Colonic mucosa (tissue), 4 donors: Measurements from ENCODE around the gene SYK. TPM values are rescaled to one million over a fixed set of nuclear protein-coding genes. Genes with fewer than 3 reads are reported as not detected.

ENCODE experiments used
- DNase-seq: peaks from one replicate; pipeline ENCODE4 v3.0.0-alpha.2; 2020
- H3K27ac ChIP-seq: fragments of 200-600 bp; one replicate; pipeline ENCODE4 v1.8.0; 2021
- H3K27me3 ChIP-seq: fragments of 200-600 bp; one replicate; pipeline ENCODE4 v1.8.0; 2021
- H3K36me3 ChIP-seq: fragments of 200-600 bp; one replicate; pipeline ENCODE4 v1.8.0; 2021
- H3K4me1 ChIP-seq: fragments of 200-600 bp; one replicate; pipeline ENCODE4 v1.8.0; 2021; ENCODE audit warnings: mild to moderate bottlenecking
- H3K4me3 ChIP-seq: fragments of 200-600 bp; one replicate; pipeline ENCODE4 v1.8.0; 2021
- H3K9ac ChIP-seq, 2 donors: one replicate each; pipeline ENCODE4 v1.7.0; 2013; ENCODE audit warnings: control low read depth in 2 of 2, low read depth in 2 of 2, low read length in 2 of 2
- H3K9me3 ChIP-seq: fragments of 200-600 bp; one replicate; pipeline ENCODE4 v1.8.0; 2021
- intact Hi-C: fragments of 100-400 bp; cut with DNase I; formaldehyde crosslinking; loops from one replicate; pipeline ENCODE4 v1.14.1; 2022
- total RNA-seq, 2 donors: library from RNA; stranded (reverse); fragmentation: NEBNext Ultra II Directional in 1 of 2; extraction: Animal tissue kit (Norgen Biotek cat#: 25700) in 1 of 2; gene quantifications; one replicate each; pipeline ENCODE4 v1.2.1, GENCODE V29; 2021
- TF ChIP-seq, protein P1 (sequence below): fragments of 200-600 bp; IDR thresholded peaks from one replicate; pipeline ENCODE4 v1.8.0; 2022; ENCODE audit warnings: antibody characterized with exemption, mild to moderate bottlenecking
- donor health status: healthy.
- donor health status: DM: no; HTN: no; CAD: no.
- donor health status: DM: no; HTN: no; CAD: no.

SYK gene
- total RNA-seq, 2 donors from 2014 or later = 58.1 to 92.6 TPM

DNA sequence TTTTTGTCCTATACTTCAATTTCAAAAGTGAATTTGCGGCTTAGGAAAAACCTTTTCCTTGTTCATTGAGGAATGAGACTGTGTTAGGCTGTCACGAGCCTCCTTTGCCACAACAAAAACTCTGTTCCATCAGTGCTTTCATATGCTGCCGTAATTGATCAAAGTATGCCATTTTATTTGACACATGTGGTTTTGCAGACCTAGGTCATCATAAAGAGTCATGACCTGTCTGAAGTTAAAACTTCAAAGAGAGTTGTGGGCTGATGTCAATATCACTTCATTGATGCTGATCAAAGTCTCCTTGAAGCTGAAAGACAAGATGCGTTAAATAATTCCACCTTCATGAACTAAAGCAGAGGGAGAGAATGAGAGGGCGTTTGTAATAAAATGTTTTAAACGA, 55.5 kb downstream of the SYK start:
- H3K4me3 ChIP-seq = no peak overlapping the region
- no peak for DNase-seq
- no peaks in the 10 kb centered on the region for H3K27me3 ChIP-seq
- no peak overlapping the region for H3K9ac ChIP-seq
- TF ChIP-seq, protein P1, sequence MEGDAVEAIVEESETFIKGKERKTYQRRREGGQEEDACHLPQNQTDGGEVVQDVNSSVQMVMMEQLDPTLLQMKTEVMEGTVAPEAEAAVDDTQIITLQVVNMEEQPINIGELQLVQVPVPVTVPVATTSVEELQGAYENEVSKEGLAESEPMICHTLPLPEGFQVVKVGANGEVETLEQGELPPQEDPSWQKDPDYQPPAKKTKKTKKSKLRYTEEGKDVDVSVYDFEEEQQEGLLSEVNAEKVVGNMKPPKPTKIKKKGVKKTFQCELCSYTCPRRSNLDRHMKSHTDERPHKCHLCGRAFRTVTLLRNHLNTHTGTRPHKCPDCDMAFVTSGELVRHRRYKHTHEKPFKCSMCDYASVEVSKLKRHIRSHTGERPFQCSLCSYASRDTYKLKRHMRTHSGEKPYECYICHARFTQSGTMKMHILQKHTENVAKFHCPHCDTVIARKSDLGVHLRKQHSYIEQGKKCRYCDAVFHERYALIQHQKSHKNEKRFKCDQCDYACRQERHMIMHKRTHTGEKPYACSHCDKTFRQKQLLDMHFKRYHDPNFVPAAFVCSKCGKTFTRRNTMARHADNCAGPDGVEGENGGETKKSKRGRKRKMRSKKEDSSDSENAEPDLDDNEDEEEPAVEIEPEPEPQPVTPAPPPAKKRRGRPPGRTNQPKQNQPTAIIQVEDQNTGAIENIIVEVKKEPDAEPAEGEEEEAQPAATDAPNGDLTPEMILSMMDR = no peak
- intact Hi-C loops = no loop called here
- H3K4me1 ChIP-seq = no peaks in the 10 kb centered on the region
- H3K9me3 ChIP-seq = no peaks in the 10 kb centered on the region
- no peaks in the 10 kb centered on the region for H3K36me3 ChIP-seq
- no peak overlapping the region for H3K27ac ChIP-seq

DNA sequence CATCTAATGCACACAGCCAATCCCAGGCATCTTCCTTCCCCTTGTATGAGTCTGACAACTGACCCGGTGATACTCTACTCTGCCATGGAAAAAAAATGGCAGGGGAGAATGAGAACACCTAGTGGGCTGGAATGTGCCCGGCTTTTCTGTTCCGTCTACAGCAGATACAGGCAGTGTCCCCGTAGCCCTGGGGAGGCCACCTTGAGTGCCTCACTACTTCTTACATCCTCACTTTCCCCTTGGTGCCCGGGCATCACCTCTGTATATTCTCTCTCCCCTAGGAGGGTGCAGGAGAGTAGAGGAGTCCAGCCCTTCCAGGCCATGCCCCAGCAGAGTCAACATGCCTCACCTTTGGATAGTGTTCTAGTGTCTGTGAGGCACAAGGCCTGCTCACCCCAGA, 56.2 kb downstream of the SYK start:
- Histone ChIP-seq H3K4me1 (no peaks in the 10 kb centered on the region), H3K27ac (no peak overlapping the region), H3K9ac (no peak overlapping the region), H3K9me3 (no peaks in the 10 kb centered on the region), H3K36me3 (no peaks in the 10 kb centered on the region), H3K27me3 (no peaks in the 10 kb centered on the region), H3K4me3 (no peak overlapping the region)
- DNase-seq = no peak
- intact Hi-C loops = no loop called here
- TF ChIP-seq, protein P1 = no peak

DNA sequence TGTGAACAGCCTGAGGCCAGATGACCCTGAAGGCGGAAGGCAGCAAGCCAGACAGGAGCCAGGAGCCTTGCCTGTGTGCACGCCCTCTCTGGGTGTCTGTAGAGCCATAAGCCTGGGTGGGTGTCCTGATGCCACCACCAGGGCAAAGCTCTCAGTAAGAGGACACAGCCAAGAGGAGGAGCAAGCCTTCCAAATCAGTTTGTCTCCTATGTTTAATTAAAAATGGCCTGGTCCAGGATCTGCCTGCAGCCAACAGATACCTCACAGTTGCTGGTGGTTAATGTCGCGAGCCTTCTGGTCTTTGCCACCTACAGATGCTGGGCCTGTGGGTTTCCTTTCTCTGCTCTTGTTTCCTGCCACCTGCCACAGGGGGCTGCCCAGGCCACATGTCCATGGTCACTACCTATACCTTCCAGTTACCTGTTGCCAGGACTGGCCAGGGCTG, 56.9 kb downstream of the SYK start:
- no peaks in the 10 kb centered on the region for H3K4me1 ChIP-seq
- no peaks in the 10 kb centered on the region for H3K9me3 ChIP-seq
- H3K4me3 ChIP-seq = no peak overlapping the region
- H3K9ac ChIP-seq = no peak overlapping the region
- no peaks in the 10 kb centered on the region for H3K36me3 ChIP-seq
- H3K27me3 ChIP-seq = no peaks in the 10 kb centered on the region
- no peak overlapping the region for H3K27ac ChIP-seq
- intact Hi-C loops = no loop called here
- TF ChIP-seq, protein P1 = no peak
- DNase-seq = no peak

DNA sequence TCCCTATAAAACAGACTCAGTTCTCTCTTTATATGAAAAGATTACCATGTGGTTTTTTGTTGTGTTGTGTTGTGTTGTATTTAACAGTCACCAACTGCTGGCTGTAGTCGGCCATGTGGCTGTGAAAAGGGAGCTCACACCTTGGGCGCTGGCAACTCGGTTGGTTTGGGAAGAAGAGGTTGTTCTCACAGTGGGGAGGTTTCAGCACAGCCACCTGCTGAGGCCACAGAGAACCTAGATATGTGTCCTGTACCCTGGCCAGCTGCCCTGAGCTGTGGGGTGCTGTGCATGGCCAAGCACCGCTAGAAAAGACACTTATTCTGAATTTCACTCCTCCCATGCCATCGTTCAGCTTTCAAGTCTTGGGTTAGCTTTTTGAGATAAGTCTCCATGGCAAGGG, 58.8 kb downstream of the SYK start:
- no peaks in the 10 kb centered on the region for H3K9me3 ChIP-seq
- H3K27ac ChIP-seq = no peak overlapping the region
- no peaks in the 10 kb centered on the region for H3K36me3 ChIP-seq
- H3K4me3 ChIP-seq = no peak overlapping the region
- H3K9ac ChIP-seq = no peak overlapping the region
- no peaks in the 10 kb centered on the region for H3K4me1 ChIP-seq
- DNase-seq = no peak
- TF ChIP-seq, protein P1 = no peak
- no peaks in the 10 kb centered on the region for H3K27me3 ChIP-seq
- intact Hi-C loops = no loop called here

DNA sequence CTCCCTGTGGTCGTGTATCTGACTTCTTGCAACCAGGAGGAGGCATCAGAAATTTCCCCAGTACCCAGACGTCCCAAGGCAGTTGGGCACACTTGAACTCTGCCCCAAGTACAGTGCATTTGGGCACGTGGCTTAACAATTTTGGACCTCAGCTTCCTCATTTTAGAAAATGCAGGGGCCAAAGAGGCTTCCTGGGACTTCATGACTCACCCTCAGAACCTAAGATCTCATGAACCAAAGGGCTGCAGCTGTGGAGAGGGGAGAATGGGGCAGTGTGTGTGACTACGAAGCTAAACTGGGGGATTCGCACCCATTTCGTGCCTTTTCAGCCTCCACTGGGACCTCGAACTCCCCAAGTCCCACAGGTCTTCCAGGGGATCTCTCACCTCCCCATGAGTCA, 59.2 kb downstream of the SYK start:
- TF ChIP-seq, protein P1 = no peak
- no peaks in the 10 kb centered on the region for H3K9me3 ChIP-seq
- H3K4me1 ChIP-seq = no peaks in the 10 kb centered on the region
- H3K9ac ChIP-seq = no peak overlapping the region
- DNase-seq = no peak
- H3K4me3 ChIP-seq = no peak overlapping the region
- no peaks in the 10 kb centered on the region for H3K27me3 ChIP-seq
- H3K27ac ChIP-seq = no peak overlapping the region
- intact Hi-C loops = no loop called here
- H3K36me3 ChIP-seq = no peaks in the 10 kb centered on the region

DNA sequence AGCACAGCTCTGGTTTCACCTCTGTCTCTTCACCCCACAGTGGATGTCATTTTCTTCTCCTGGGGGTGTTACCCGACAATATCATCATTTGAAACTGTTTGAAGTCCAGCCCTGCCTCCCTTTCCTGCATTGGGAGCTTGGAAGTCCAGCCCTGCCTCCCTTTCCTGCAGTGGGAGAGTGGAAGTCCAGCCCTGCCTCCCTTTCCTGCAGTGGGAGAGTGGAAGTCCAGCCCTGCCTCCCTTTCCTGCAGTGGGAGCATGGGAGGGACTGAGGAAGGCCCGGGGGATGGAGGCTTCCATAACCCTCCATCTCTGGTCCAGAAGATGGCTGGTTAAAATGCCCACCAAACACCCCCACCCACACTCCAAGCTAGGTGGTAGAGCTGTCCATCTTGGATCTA, 59.8 kb downstream of the SYK start:
- no peaks in the 10 kb centered on the region for H3K27me3 ChIP-seq
- intact Hi-C loops = no loop called here
- DNase-seq = no peak
- no peak overlapping the region for H3K27ac ChIP-seq
- H3K36me3 ChIP-seq = no peaks in the 10 kb centered on the region
- TF ChIP-seq, protein P1 = no peak
- no peaks in the 10 kb centered on the region for H3K9me3 ChIP-seq
- H3K4me1 ChIP-seq = no peaks in the 10 kb centered on the region
- no peak overlapping the region for H3K9ac ChIP-seq
- no peak overlapping the region for H3K4me3 ChIP-seq
